ENCODE measurements around the gene CIB2. TPM values are rescaled to one million over a fixed set of nuclear protein-coding genes. Genes with fewer than 3 reads are reported as not detected.
A peak's percentile ranks its signal among the peaks of the same experiment; 100 is the strongest.

The CIB2 gene
- total RNA-seq, 3 donors from 2014 or later, result 8.1 to 13.7 (median 10.9) TPM

DNA sequence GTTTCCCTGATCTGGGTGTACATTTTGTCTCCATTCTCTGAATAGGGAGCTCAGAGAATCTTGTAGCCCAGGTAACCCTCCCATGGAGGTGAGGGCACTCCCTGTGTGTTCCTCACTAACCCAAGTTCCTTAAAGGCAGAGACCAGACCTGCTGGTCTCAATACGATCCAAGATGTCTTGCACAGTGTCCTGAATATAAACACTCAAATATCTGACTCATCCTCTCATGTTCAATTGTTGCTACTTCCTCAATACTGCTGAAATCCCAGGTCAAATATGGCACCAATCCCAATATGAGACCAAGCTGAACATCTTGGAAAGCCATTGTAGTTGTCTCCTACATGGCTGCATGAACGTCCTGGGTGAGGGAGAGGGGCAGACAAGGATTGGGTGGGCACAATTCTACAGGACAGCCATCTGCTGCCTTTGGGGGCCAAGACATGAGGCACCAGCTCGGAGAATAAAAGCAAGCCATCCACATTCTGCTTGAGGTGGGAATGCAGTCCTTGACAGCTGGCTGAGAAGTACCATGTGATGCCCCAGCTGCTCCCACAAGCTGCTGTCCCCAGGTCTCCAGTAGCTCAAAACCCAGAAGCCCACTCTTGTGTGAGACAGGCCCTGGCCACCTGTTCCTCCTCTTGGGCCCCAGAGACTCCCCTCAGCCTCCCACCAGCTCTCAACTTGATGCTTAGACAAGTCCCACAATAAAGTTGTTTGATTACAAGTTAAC lies 72.0 kb downstream of the CIB2 start:
- ATAC-seq, result peak; percentile 43
- Histone ChIP-seq H3K36me3 (ENCODE audit: low read depth) (no peaks in the 10 kb centered on the region), H3K9me3 (no peaks in the 10 kb centered on the region), H3K4me3 (no peak overlapping the region), H3K4me1 (ENCODE audit: low read depth) (peaks cover 77% of the 10 kb centered on the region)
- TF ChIP-seq, protein P1, sequence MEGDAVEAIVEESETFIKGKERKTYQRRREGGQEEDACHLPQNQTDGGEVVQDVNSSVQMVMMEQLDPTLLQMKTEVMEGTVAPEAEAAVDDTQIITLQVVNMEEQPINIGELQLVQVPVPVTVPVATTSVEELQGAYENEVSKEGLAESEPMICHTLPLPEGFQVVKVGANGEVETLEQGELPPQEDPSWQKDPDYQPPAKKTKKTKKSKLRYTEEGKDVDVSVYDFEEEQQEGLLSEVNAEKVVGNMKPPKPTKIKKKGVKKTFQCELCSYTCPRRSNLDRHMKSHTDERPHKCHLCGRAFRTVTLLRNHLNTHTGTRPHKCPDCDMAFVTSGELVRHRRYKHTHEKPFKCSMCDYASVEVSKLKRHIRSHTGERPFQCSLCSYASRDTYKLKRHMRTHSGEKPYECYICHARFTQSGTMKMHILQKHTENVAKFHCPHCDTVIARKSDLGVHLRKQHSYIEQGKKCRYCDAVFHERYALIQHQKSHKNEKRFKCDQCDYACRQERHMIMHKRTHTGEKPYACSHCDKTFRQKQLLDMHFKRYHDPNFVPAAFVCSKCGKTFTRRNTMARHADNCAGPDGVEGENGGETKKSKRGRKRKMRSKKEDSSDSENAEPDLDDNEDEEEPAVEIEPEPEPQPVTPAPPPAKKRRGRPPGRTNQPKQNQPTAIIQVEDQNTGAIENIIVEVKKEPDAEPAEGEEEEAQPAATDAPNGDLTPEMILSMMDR (IDR thresholded peaks at IDR 0.05), result no peak
- no peak for DNase-seq
- intact Hi-C loops (cut with DNase I, micrococcal nuclease), result no loop called here

DNA sequence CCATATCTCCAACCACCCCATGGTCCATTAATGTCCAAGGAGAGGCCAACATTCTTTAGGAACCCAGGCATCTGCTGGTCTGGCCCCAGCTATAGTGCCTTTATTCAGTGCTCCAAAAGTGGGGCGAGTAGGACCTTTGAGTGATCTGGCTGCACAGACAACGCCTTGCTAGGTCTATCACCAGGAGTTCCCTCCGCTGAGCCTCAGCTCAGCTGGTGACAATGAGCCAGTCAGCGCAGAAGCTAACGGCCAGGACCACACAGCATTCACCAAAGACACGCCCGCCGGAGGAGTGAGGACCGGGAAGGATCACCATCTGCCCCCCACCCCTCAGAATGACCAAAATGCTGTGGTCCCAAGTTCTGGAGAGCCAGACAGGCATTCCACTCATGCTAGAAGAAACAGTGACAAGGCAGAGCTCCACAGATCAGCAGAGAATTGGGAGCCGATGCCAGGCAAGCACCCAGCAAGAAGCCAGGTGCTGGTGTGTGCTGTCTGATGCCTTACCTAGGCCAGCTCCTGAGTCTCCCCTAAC lies 72.8 kb downstream of the CIB2 start:
- Histone ChIP-seq H3K4me3 (no peak overlapping the region), H3K9me3 (no peaks in the 10 kb centered on the region), H3K36me3 (ENCODE audit: low read depth) (no peaks in the 10 kb centered on the region), H3K4me1 (ENCODE audit: low read depth) (peaks cover 69% of the 10 kb centered on the region)
- DNase-seq, result no peak
- TF ChIP-seq, protein P1 (IDR thresholded peaks at IDR 0.05), result no peak
- intact Hi-C loops (cut with DNase I, micrococcal nuclease), result no loop called here
- no peak for ATAC-seq

GRCh38 chr15:78057803-78058202 lies 73.4 kb downstream of the CIB2 start:
- Histone ChIP-seq H3K4me3 (no peak overlapping the region), H3K9me3 (no peaks in the 10 kb centered on the region), H3K36me3 (ENCODE audit: low read depth) (no peaks in the 10 kb centered on the region), H3K4me1 (ENCODE audit: low read depth) (peaks cover 66% of the 10 kb centered on the region)
- no peak for DNase-seq
- intact Hi-C loops (cut with DNase I, micrococcal nuclease), result no loop called here
- TF ChIP-seq, protein P1 (IDR thresholded peaks at IDR 0.05), result no peak
- ATAC-seq, result no peak

- H3K4me1 ChIP-seq (ENCODE audit: low read depth), result peaks cover 65% of the 10 kb centered on the region
- no peaks in the 10 kb centered on the region for H3K36me3 ChIP-seq (ENCODE audit: low read depth)
These were observed 74.5 kb downstream of the CIB2 start for GRCh38 chr15:78056714-78057269.

DNA sequence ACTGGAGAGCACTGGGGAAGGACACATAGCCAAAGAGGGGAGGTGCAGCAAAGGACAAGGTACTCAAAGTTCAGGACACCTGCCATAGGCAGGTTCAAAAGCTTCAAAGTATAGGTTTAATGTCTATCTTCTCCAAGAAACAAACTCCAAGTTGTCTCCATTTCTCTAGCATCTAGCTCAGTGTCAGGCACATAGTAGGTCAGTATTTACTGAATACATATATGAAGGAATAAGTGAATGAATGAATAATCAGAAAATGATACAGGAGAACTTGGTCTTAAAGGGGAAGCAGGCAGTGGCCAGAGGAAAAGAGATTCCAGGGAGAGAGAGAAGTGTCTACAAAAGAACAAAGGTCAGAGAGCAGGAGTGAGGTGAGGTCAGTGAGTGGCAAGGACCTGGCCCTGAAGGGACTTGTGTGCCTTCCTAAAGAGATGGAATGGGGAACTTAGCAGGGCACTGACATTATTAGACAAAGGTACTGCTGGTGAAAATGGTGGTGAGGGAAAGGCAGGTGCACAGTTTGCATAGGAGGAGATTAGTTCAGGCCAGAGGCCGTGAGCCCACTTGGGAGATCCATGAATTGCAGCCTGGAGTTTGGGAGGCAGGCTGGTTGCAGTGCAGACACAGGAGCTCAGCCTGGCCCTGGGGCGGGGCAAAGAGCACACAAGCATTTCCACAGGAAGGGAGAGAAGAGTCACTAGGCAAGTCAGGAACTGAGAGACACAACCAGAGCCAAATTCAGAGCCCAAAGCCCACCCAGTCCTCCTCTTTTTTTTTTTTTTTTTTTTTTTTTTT lies 75.1 kb downstream of the CIB2 start:
- H3K4me3 ChIP-seq, result no peak overlapping the region
- H3K36me3 ChIP-seq (ENCODE audit: low read depth), result no peaks in the 10 kb centered on the region
- intact Hi-C loops (cut with DNase I, micrococcal nuclease), result no loop called here
- DNase-seq (peak; percentile 71 to 80 (median 75)), ATAC-seq (peak; percentile 75)
- peaks cover 65% of the 10 kb centered on the region for H3K4me1 ChIP-seq (ENCODE audit: low read depth)
- no peaks in the 10 kb centered on the region for H3K9me3 ChIP-seq
- TF ChIP-seq, protein P1 (IDR thresholded peaks at IDR 0.05), result no peak

More at GRCh38 chr15:78056714-78057269, 74.5 kb downstream of the CIB2 start:
- ATAC-seq, result peak; percentile 77
- no peak overlapping the region for H3K4me3 ChIP-seq
- TF ChIP-seq, protein P1 (IDR thresholded peaks at IDR 0.05), result no peak
- peak in 2 of 3 donors; percentile 60 to 67 for DNase-seq
- H3K9me3 ChIP-seq, result no peaks in the 10 kb centered on the region
- intact Hi-C loops (cut with DNase I, micrococcal nuclease), result no loop called here
